Neutrophil (primary cell): Measurements from ENCODE around the gene FYN.
"Not testable (repeated sequence)": the region's sequence is repeated elsewhere in the genome, so short reads cannot be mapped to it uniquely, and the experiment has no call there.

Source experiments
- H3K27ac ChIP-seq: fragments of 200-600 bp; sonication (generic); 2 replicates; pipeline ENCODE4 v1.5.1; 2016; ENCODE audit warnings: mild to moderate bottlenecking, moderate library complexity
- H3K27me3 ChIP-seq: fragments of 200-600 bp; sonication (generic); 2 replicates; pipeline ENCODE4 v1.6.0; 2016; ENCODE audit warnings: mild to moderate bottlenecking
- H3K36me3 ChIP-seq: fragments of 200-600 bp; sonication (generic); 2 replicates; pipeline ENCODE4 v1.5.1; 2017
- H3K4me1 ChIP-seq, 2 experiments: fragments of 200-600 bp in 1 of 2; sonication (generic) in 1 of 2; 1 replicate in 1 of 2; 2 replicates in 1 of 2; pipeline versions ENCODE4 v1.5.1 to v1.6.1; 2013 to 2016; ENCODE audit warnings: low read depth in 1 of 2, low read length in 1 of 2, mild to moderate bottlenecking in 1 of 2, moderate library complexity in 1 of 2; ENCODE audit not compliant: control insufficient read depth in 1 of 2, insufficient read depth in 1 of 2
- H3K4me3 ChIP-seq, 2 experiments: fragments of 200-600 bp in 1 of 2; sonication (generic) in 1 of 2; 1 replicate in 1 of 2; 2 replicates in 1 of 2; pipeline ENCODE4 v1.5.1; 2013 to 2016; ENCODE audit warnings: low read depth in 1 of 2, low read length in 1 of 2, mild to moderate bottlenecking in 1 of 2, moderate library complexity in 1 of 2
- H3K9me3 ChIP-seq: fragments of 200-600 bp; sonication (generic); 2 replicates; pipeline ENCODE4 v1.5.1; 2016
- TF ChIP-seq, protein P1 (sequence below): fragments of 200-600 bp; sonication (generic); IDR thresholded peaks from 2 replicates; pipeline ENCODE4 v1.5.1; 2016; ENCODE audit warnings: antibody characterized with exemption

FYN gene

DNA sequence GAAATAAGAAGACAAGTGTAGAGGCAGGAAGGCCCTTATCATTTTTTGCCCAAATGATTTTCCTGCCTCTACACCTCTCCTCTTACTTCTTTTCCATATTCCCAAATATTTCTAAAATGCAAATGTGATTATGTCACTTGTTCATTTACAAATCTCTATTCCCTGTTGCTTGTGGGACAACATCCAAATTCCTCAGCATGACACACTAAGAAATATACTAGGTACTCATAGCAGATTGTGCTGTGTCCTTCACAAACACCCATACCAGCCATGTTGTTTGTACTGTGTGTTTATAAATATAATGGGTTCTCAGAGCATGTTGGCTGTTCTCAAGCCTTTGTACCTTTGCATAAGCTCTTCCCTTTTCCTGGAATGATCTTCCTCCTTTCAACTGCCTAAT lies 17.7 kb upstream of the FYN start:
- no peak overlapping the region for H3K27ac ChIP-seq
- no peaks in the 10 kb centered on the region for H3K36me3 ChIP-seq
- no peaks in the 10 kb centered on the region for H3K4me1 ChIP-seq
- H3K9me3 ChIP-seq = no peaks in the 10 kb centered on the region
- H3K27me3 ChIP-seq = peaks cover 6% of the 10 kb centered on the region
- TF ChIP-seq, protein P1, sequence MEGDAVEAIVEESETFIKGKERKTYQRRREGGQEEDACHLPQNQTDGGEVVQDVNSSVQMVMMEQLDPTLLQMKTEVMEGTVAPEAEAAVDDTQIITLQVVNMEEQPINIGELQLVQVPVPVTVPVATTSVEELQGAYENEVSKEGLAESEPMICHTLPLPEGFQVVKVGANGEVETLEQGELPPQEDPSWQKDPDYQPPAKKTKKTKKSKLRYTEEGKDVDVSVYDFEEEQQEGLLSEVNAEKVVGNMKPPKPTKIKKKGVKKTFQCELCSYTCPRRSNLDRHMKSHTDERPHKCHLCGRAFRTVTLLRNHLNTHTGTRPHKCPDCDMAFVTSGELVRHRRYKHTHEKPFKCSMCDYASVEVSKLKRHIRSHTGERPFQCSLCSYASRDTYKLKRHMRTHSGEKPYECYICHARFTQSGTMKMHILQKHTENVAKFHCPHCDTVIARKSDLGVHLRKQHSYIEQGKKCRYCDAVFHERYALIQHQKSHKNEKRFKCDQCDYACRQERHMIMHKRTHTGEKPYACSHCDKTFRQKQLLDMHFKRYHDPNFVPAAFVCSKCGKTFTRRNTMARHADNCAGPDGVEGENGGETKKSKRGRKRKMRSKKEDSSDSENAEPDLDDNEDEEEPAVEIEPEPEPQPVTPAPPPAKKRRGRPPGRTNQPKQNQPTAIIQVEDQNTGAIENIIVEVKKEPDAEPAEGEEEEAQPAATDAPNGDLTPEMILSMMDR = no peak
- H3K4me3 ChIP-seq = no peak overlapping the region

DNA sequence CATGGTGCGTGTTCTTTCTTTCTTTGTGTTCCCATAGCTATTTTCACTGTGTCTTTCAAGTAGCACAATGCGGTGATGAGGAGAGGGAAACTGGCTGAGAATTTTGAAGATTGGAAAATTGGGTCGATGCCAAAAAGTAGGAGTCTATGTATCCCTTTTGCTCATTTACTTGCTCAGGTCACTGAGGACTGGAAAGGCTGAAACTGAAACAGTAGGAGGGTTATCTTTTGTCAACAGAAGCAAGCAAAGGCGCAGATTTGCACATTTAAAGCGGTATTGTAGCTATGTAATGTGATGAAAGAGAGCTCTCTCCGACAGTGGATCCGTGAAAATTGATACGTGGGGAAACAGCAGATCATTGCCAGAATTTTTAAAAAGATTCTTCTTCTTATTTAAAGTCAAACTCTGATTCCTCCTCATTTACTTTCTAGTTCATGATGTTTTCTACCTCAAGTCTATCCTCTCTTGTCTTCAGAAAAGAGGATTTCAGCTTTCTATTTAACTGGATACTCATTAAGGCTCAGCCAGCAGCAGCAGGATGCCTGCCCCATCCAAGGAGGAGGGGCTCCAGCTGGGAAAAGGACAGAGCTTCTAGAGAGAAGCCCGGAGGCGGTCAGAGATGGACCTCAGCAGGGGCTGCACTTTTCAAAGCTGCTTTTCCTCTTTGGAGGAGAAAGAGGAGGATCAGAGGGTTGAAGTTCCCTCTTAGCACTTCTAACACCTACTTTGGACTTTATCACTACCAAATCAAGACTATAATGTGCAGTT lies 15.9 kb upstream of the FYN start:
- H3K4me3 ChIP-seq = no peak overlapping the region
- no peaks in the 10 kb centered on the region for H3K4me1 ChIP-seq
- no peak overlapping the region for H3K27ac ChIP-seq
- peaks cover 6% of the 10 kb centered on the region for H3K27me3 ChIP-seq
- no peaks in the 10 kb centered on the region for H3K36me3 ChIP-seq
- TF ChIP-seq, protein P1 = no peak
- H3K9me3 ChIP-seq = no peaks in the 10 kb centered on the region

DNA sequence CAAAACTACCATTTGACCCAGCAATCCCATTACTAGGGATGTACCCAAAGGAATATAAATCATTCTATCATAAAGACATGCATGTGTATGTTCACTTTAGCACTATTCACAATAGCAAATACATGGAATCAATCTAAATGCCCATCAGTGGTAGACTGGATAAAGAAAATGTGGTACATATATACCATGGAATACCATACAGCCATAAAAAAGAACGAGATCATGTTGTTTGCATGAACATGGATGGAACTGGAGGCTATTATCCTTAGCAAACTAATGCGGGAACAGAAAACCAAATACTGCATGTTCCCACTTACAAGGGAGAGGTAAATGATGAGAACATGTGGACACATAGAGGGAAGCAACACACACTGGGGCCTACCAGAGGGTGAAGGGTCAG lies 13.5 kb upstream of the FYN start:
- not testable (repeated sequence) for H3K27ac ChIP-seq, H3K27me3 ChIP-seq, H3K4me3 ChIP-seq, H3K36me3 ChIP-seq, H3K9me3 ChIP-seq, H3K4me1 ChIP-seq

DNA sequence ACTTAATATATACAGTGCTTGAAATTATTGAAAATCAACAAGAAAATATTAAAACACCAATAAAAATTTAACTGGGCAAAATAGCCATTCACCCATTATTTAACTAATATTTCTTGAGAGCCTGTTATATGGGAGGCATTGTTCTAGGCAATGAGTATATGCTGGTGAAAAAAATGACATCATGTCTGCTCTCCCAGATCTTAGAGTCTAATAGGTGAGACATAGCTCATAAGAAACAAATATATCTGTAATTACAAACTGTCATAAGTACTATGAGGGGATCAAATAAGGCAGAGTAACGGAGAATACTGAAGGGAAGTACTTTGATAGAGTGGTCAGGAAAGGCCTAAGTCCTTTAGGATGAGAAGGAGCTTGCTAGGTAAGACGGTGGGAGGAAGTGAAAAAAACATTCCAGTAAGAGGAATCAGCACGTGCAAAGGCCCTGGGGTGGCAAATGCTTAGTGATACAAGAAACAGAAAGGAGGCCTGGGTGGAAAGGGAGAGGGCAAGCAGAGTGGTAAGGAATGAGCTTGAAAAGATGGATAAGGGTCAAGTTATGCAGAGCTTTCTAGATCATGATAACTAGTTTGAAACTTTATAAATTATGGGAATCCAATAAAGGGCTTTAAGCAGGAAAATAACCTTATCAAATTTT lies 12.2 kb upstream of the FYN start:
- H3K4me1 ChIP-seq = no peaks in the 10 kb centered on the region
- peaks cover 6% of the 10 kb centered on the region for H3K27me3 ChIP-seq
- no peak overlapping the region for H3K4me3 ChIP-seq
- H3K27ac ChIP-seq = no peak overlapping the region
- H3K9me3 ChIP-seq = no peaks in the 10 kb centered on the region
- H3K36me3 ChIP-seq = no peaks in the 10 kb centered on the region
- TF ChIP-seq, protein P1 = no peak

DNA sequence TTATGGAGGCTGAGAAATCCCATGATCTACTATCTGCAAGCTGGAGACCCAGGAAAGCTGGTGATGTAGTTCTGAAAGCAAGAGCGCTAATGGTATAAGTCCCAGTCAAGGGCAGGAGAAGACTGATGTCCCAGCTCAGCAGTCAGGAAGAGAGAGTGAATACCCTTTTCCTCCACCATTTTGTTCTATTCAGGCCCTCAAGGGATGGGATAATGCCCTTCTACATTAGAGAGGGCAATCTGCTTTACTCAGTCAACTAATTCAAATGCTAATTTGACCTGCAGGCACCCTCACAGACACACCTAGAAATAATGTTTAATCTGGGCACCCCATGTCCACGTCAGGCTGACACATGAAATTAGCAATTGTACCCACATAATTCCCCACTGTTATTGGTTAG lies 10.8 kb upstream of the FYN start:
- Histone ChIP-seq H3K36me3 (no peaks in the 10 kb centered on the region), H3K9me3 (no peaks in the 10 kb centered on the region), H3K27me3 (peaks cover 2% of the 10 kb centered on the region), H3K4me1 (no peaks in the 10 kb centered on the region), H3K4me3 (no peak overlapping the region), H3K27ac (no peak overlapping the region)
- TF ChIP-seq, protein P1 = no peak

DNA sequence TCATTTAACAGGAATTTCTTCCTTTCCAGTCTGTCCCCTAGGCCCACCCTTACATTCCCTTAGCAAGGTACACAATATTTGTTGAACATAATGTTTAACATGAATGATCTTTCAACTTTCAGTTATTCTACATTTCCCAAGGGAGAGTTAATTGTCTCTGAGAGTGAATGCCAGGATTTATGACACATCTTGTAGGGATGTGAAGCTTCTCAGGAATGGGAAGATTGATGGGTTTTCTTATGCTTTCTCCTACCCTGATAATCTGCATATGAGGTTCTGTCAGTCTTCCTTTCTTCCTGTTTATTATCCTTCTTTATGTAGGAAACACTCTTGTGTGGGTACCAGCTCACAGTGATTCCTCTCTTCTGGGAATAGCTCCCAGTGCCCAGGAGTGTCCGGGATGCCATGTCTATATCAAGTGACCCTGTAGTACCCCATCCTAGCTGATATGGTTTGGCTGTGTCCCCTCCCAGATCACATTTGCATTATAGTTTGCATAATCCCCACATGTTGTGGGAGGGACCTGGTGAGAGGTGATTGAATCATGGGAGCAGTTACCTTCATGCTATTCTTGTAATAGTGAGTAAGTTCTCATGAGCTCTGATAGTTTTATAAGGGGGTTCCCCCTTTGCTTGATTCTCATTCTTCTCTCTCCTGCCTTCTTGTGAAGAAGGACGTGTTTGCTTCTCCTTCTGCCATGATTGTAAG lies 7.1 kb upstream of the FYN start:
- H3K36me3 ChIP-seq = no peaks in the 10 kb centered on the region
- H3K4me1 ChIP-seq = no peaks in the 10 kb centered on the region
- TF ChIP-seq, protein P1 = no peak
- no peak overlapping the region for H3K27ac ChIP-seq
- H3K9me3 ChIP-seq = no peaks in the 10 kb centered on the region
- no peak overlapping the region for H3K4me3 ChIP-seq
- peaks cover 10% of the 10 kb centered on the region for H3K27me3 ChIP-seq
